Heart left ventricle (tissue), 13 donors: ENCODE data around the gene ANKDD1B.
"Not testable (repeated sequence)": the region's sequence is repeated elsewhere in the genome, so short reads cannot be mapped to it uniquely, and the experiment has no call there.

Experiments
- CTCF ChIP-seq, 12 donors: fragments of 200-600 bp; sonication (generic) in 4 of 12; IDR thresholded peaks; one replicate each; pipeline versions ENCODE4 v1.5.0 to v1.8.0; 2018 to 2022; ENCODE audit warnings: antibody characterized with exemption in 12 of 12, mild to moderate bottlenecking in 5 of 12
- POLR2A ChIP-seq, 2 donors: fragments of 450-650 bp; IDR thresholded peaks; one replicate each; pipeline ENCODE4 v1.6.1; 2017; ENCODE audit warnings: antibody characterized with exemption in 2 of 2, mild to moderate bottlenecking in 2 of 2, moderate library complexity in 2 of 2
- donor health status: ischemic (EF 13 %, LVEDD 7.1; RV severe dilation, severe dysfunction).
- donor health status: DM: no; HTN: yes; CAD: no.
- donor health status: DM: no; HTN: no; CAD: no.
- donor health status: ischemic (EF 25% LVEDD 6.9; RV normal size, moderate dysfunction).
- donor health status: ischemic (EF 25% LVEDD 5.7; RV mildly dilated, moderate dysfunction).
- donor health status: ischemic (EF 35%, LVEDD 5.7; RV mildly dilated, moderate dysfunction).
- donor health status: nonischemic (EF 11% LVEDD 7.7; RV severe dilation, severe dysfunction).
- donor health status: DM: yes; HTN: yes; CAD: no.
- donor health status: PGD.
- donor health status: ischemic (EF 29% LVEDD 5.4; RV normal size, mild dysfunction).
- donor health status: nonischemic (EF 23%, LVEDD 6.1; RV moderate dilation, normal function).

- not testable (repeated sequence) for TF ChIP-seq CTCF, POLR2A (IDR thresholded peaks at IDR 0.05)
These were observed 3.9 kb upstream of the ANKDD1B start for GRCh38 chr5:75607341-75607740.
